T-helper 17 cell (primary cell): Measurements from ENCODE around the gene SPAG16. TPM values are rescaled to one million over a fixed set of nuclear protein-coding genes. Genes with fewer than 3 reads are reported as not detected.
"Not testable (repeated sequence)": the region's sequence is repeated elsewhere in the genome, so short reads cannot be mapped to it uniquely, and the experiment has no call there.

Experiments
- ATAC-seq: fragments of 150-1000 bp; cut with Tn5 transposase; 2 replicates; pipeline ENCODE4 v1.10.0; 2021; ENCODE audit warnings: mild to moderate bottlenecking, moderate library complexity
- DNase-seq, 3 donors: peaks; one replicate each; pipeline versions ENCODE4 v3.0.0 to v3.0.0-alpha.2; 2020 to 2021
- H3K9me3 ChIP-seq: one replicate; pipeline ENCODE4 v1.7.0; 2013; ENCODE audit warnings: low read length, mild to moderate bottlenecking; ENCODE audit not compliant: control insufficient read depth, poor library complexity, severe bottlenecking
- H3K27ac Mint-ChIP-seq: one replicate; pipeline ENCODE4 v1.8.0; 2022; ENCODE audit warnings: mild to moderate bottlenecking, moderate library complexity, mixed read lengths
- H3K27me3 Mint-ChIP-seq: one replicate; pipeline ENCODE4 v1.8.0; 2022; ENCODE audit warnings: mixed read lengths
- H3K36me3 Mint-ChIP-seq: one replicate; pipeline ENCODE4 v1.8.0; 2022; ENCODE audit warnings: low read depth, mixed read lengths
- H3K4me1 Mint-ChIP-seq: one replicate; pipeline ENCODE4 v1.8.0; 2022; ENCODE audit warnings: mild to moderate bottlenecking, mixed read lengths
- H3K4me3 Mint-ChIP-seq: one replicate; pipeline ENCODE4 v1.8.0; 2022; ENCODE audit warnings: mild to moderate bottlenecking, moderate library complexity, mixed read lengths
- total RNA-seq, 4 donors: library from RNA in 2 of 4; stranded (reverse) in 2 of 4; gene quantifications; one replicate each; pipeline ENCODE4 v1.2.3 and lab custom pipeline; 2022 to 2026

SPAG16 gene
- total RNA-seq, 2 donors from 2014 or later: 4.1 to 5.1 TPM

DNA sequence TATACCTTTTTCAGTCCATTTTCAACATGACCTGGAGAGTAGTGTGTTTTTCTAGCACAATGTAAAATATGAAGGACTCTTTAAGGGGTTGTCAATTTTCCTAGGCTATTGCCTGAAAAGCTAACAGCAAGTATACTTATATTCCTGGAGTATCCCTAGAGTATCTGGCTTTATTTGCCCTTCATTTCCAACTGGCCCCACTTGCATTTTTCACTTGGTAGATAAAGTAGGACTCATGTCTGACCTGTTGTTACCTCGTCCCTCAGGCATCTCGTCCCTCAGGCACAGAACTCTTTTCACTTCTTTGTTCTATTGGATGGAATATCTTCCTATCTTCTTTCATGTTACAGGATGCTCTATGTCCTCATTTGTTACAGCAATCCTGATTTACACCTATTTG, 69.2 kb downstream of the SPAG16 start:
- Mint-ChIP-seq H3K27ac (no peak overlapping the region), H3K36me3 (no peaks in the 10 kb centered on the region), H3K4me3 (no peak overlapping the region), H3K4me1 (no peaks in the 10 kb centered on the region), H3K27me3 (no peaks in the 10 kb centered on the region)
- DNase-seq: no peak
- no peak for ATAC-seq
- no peaks in the 10 kb centered on the region for H3K9me3 ChIP-seq

DNA sequence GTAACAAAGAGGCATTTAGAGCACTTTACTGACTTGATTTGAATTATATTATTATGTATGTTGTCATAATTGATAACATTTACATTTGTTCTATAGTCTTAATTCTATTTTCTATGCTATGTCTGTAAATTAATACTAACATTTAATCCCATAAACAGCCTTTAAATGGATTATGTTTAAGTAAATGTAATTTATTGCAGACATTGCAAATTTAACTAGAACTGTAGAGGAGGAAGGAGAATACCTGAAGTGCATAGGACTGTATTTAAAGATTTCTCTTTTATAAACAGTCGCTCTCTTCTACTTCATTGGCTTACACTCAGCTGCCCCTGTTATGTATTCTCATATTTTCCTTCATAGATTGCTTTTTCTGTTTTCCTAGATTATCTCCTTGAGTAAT, 92.4 kb downstream of the SPAG16 start:
- Mint-ChIP-seq H3K4me1 (no peaks in the 10 kb centered on the region), H3K4me3 (no peak overlapping the region), H3K36me3 (no peaks in the 10 kb centered on the region), H3K27me3 (no peaks in the 10 kb centered on the region), H3K27ac (no peak overlapping the region)
- no peaks in the 10 kb centered on the region for H3K9me3 ChIP-seq
- ATAC-seq: no peak
- no peak for DNase-seq

DNA sequence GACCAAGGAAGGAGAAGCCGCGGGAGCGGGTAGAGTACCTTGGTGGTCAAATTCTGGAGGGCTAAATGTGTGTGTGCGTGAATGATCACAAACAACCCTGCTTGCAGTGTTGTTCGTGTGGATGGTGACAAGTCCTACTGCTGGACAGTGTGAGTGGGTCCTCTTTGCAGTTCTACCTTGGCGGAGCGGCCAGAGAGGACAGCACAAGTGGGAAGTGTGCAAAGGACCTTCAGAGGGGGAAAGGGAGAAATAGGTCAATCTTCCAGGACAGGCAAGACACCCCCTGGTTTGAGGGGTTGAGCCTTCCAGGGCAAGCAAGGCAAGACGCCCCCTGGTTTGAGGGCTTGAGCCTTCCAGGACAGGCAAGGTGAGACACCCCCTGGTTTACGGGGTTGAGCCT, 122.8 kb downstream of the SPAG16 start:
- not testable (repeated sequence) for H3K27ac Mint-ChIP-seq, H3K27me3 Mint-ChIP-seq, H3K36me3 Mint-ChIP-seq, ATAC-seq, DNase-seq, H3K4me3 Mint-ChIP-seq, H3K9me3 ChIP-seq, H3K4me1 Mint-ChIP-seq

DNA sequence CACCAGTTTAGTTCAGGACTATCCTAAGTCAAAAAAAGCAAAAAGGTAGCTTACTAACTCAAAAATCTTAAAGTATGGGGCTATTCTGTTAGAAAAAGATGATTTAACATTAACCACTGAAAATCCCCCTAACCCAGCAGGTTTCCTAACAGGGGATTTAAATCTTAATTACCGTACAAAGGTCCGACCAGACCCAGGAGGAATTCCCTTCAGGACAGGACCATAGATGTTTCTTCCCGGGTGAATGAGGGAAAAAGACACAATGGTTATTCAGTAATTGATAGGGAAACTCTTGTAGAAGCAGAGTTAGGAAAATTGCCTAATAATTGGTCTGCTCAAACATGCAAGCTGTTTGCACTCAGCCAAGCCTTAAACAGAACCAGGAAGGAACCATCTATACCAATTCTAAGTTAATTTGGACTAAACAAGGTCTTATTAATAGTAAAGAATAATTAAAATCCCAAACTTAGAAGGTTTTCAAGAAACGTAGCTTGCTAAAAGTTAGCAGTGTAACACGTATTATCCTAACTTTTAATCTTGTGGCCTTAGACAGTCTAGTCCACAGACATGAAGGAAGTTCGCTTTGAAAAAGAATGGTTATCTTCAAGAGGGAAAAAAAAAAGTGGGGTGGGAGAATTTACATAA, 124.3 kb downstream of the SPAG16 start:
- not testable (repeated sequence) for H3K36me3 Mint-ChIP-seq, H3K4me1 Mint-ChIP-seq, ATAC-seq, H3K27ac Mint-ChIP-seq, H3K4me3 Mint-ChIP-seq, H3K9me3 ChIP-seq, DNase-seq, H3K27me3 Mint-ChIP-seq

DNA sequence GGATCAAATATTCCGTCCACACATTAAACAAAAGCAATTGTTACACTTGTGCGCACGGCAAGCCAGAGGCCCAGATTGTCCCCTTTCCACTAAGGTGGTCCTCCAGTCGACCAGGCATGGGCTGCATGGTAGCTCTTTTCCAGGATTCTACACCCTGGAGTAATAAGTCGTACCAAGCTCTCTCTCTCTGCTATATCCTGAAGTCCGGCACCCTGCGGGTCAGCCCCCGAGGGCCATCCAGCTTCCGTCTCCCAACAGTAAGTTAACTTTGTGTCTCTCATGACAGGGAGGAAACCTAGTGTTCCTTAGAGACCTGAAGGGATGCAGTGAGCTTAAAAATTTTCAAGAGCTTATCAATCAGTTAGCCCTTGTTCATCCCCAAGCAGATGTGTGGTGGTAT, 126.4 kb downstream of the SPAG16 start:
- H3K27ac Mint-ChIP-seq: not testable (repeated sequence)

DNA sequence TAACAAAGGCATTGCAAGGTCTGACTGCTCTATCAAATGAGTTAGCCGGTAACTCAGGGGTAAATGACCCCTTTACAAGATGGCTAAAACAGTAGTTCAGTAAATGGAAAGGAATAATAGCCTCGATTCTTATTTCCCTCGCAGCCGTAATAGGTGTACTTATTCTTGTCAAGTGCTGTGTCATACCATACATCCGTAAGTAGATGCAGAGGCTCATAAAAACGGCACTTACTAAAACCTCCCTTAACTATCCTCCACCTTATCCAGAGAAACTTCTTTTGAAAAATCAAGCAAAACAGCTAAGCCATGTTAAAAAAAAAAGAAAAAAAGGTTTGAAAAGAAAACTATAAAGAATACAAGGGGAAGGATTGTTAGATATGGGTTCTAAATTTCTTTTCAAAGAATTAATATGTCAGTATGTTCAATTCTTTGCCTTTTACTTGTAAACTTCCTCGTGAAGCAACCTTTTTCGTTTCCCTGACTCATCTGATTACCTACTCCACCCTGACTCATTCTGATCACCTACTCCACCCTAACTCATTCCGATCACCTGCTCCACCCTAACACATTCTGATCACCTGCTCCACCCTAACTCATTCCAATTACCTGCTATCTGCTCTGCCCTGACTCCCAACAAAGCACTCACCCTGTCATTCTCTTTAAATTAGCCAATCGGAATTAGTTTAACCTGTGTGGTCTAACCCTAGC, 127.5 kb downstream of the SPAG16 start:
- Mint-ChIP-seq H3K36me3 (peaks cover 3% of the 10 kb centered on the region), H3K27ac (no peak overlapping the region), H3K27me3 (no peaks in the 10 kb centered on the region), H3K4me3 (no peak overlapping the region), H3K4me1 (no peaks in the 10 kb centered on the region)
- no peak for ATAC-seq
- DNase-seq: no peak
- no peaks in the 10 kb centered on the region for H3K9me3 ChIP-seq

More for the DNA sequence above, 126.4 kb downstream of the SPAG16 start:
- ATAC-seq, H3K9me3 ChIP-seq, DNase-seq, H3K27me3 Mint-ChIP-seq, H3K4me3 Mint-ChIP-seq, H3K36me3 Mint-ChIP-seq, H3K4me1 Mint-ChIP-seq: not testable (repeated sequence)

DNA sequence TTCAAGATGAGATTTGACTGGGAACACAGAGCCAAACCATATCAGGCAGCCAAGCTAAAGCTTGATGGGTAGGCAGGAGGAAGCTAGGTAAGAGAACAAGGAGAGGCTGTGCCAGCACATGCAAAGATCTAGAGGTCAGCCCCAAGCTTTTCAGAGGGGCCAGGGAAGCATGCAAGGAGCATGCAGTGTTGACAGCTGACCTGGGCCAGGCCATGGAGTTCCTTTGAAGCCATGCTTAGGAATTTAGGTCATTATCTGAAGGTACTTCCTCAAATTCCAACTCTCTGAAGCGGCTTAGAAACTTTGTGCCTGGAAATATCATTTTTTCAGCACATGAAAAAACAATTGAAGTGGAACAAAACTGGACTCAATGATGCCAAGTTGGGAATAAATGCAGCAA, 130.8 kb downstream of the SPAG16 start:
- H3K27ac Mint-ChIP-seq: no peak overlapping the region
- H3K9me3 ChIP-seq: no peaks in the 10 kb centered on the region
- no peak for ATAC-seq
- H3K36me3 Mint-ChIP-seq: peaks cover 3% of the 10 kb centered on the region
- H3K4me3 Mint-ChIP-seq: no peak overlapping the region
- no peaks in the 10 kb centered on the region for H3K27me3 Mint-ChIP-seq
- H3K4me1 Mint-ChIP-seq: no peaks in the 10 kb centered on the region
- no peak for DNase-seq

GRCh38 chr2:213416832-213417231, 132.6 kb downstream of the SPAG16 start:
- Mint-ChIP-seq H3K4me1 (no peaks in the 10 kb centered on the region), H3K36me3 (peaks cover 3% of the 10 kb centered on the region), H3K4me3 (no peak overlapping the region), H3K27me3 (no peaks in the 10 kb centered on the region), H3K27ac (no peak overlapping the region)
- H3K9me3 ChIP-seq: no peaks in the 10 kb centered on the region
- no peak for DNase-seq
- ATAC-seq: no peak

DNA sequence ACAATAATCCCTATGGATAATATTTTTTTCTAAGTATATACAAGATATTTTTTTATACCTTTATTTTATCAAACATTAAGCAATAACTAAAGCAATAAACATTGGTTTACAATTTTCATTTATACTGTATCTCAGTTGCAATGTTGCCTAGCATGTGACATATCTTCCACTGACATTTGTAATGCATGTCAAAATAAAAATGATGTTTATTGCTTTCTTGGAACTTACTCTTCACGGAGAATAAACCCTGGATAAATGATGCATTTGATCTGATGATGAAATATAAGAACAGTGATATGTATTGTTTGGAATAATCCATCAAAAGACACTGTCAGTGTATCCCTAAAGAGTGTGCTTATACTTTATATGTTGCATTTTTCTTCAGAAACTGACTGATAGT, 135.7 kb downstream of the SPAG16 start:
- Mint-ChIP-seq H3K27me3 (peaks cover 8% of the 10 kb centered on the region), H3K4me3 (no peak overlapping the region), H3K4me1 (no peaks in the 10 kb centered on the region), H3K27ac (no peak overlapping the region), H3K36me3 (no peaks in the 10 kb centered on the region)
- ATAC-seq (no peak), DNase-seq (no peak)
- no peaks in the 10 kb centered on the region for H3K9me3 ChIP-seq

GRCh38 chr2:213420828-213421385, 136.6 kb downstream of the SPAG16 start:
- Mint-ChIP-seq H3K4me3 (no peak overlapping the region), H3K27me3 (peaks cover 8% of the 10 kb centered on the region)

DNA sequence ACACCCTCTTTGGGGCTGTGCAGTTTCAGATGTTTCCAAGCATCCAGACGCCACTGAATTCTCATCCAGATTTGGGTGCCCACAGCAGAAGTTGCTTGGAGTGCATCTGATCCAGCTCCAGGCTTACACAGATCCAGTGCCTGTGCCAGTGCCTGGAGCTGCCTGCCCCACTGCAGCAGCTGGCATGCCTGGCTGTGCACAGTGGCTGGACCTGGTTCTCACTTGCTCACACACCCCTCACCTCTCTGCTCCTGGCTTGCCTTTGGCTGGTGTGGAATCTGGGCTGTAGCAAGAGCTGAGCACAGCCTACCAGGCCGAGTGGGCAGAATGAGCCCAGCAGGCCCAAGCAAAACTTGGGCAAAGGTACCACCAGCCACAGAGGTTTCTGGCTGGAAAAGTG, 137.9 kb downstream of the SPAG16 start:
- Mint-ChIP-seq H3K4me1 (no peaks in the 10 kb centered on the region), H3K36me3 (no peaks in the 10 kb centered on the region), H3K27me3 (peaks cover 8% of the 10 kb centered on the region), H3K4me3 (no peak overlapping the region), H3K27ac (no peak overlapping the region)
- DNase-seq: no peak
- no peaks in the 10 kb centered on the region for H3K9me3 ChIP-seq
- no peak for ATAC-seq

More at GRCh38 chr2:213420828-213421385, 136.6 kb downstream of the SPAG16 start:
- DNase-seq: no peak
- ATAC-seq: no peak
- no peaks in the 10 kb centered on the region for H3K9me3 ChIP-seq
- Mint-ChIP-seq H3K36me3 (no peaks in the 10 kb centered on the region), H3K27ac (no peak overlapping the region), H3K4me1 (no peaks in the 10 kb centered on the region)

DNA sequence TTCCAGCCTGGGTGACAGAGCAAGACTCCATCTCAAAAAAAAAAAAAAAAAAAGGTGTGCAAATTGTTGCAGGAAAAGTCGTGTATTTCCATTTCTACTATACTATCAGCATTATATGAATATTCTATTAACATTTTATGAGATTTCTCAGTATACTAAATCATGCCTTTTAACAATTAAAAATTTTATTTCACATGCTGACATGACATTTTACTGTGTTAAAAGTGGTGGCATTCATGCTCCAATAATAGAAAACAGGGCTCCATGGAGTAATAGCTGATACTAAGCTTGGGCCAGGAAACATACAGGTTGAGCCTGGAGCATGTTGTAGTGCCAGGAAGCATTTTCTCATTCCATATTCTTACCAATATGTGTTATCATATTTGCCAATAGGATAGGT, 141.4 kb downstream of the SPAG16 start:
- H3K9me3 ChIP-seq: no peaks in the 10 kb centered on the region
- ATAC-seq: no peak
- DNase-seq: no peak
- peaks cover 8% of the 10 kb centered on the region for H3K27me3 Mint-ChIP-seq
- no peaks in the 10 kb centered on the region for H3K4me1 Mint-ChIP-seq
- H3K27ac Mint-ChIP-seq: no peak overlapping the region
- no peak overlapping the region for H3K4me3 Mint-ChIP-seq
- no peaks in the 10 kb centered on the region for H3K36me3 Mint-ChIP-seq

DNA sequence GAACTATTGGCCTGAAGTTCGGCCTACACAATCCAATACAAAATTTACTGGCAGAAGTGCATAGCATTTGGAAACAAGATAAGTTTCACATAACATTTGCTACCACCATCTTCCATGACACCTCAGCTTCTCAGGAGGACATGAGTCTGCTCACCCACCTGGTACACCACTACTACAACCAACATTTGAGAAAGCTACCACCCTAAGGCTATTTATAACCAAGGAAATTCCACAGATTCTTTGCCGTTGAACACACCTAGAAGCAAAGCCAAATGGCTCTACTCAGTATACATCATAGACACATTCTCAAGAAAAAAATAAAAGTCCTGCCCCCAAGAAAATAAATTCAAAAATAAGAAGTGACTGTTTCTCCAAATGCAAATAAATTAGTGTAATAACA, 145.3 kb downstream of the SPAG16 start:
- no peak for DNase-seq
- no peaks in the 10 kb centered on the region for H3K9me3 ChIP-seq
- no peak for ATAC-seq
- H3K4me1 Mint-ChIP-seq: no peaks in the 10 kb centered on the region
- H3K27me3 Mint-ChIP-seq: no peaks in the 10 kb centered on the region
- H3K27ac Mint-ChIP-seq: no peak overlapping the region
- no peaks in the 10 kb centered on the region for H3K36me3 Mint-ChIP-seq
- H3K4me3 Mint-ChIP-seq: no peak overlapping the region

GRCh38 chr2:213443921-213444320, 159.7 kb downstream of the SPAG16 start:
- no peak for ATAC-seq
- H3K9me3 ChIP-seq: no peaks in the 10 kb centered on the region
- Mint-ChIP-seq H3K27me3 (no peaks in the 10 kb centered on the region), H3K4me1 (no peaks in the 10 kb centered on the region), H3K27ac (no peak overlapping the region), H3K36me3 (no peaks in the 10 kb centered on the region), H3K4me3 (no peak overlapping the region)
- DNase-seq: no peak
